Stomach (tissue), 9 donors: ENCODE data around the gene PPP2R2C. TPM values are rescaled to one million over a fixed set of nuclear protein-coding genes. Genes with fewer than 3 reads are reported as not detected.

Experiments
- DNase-seq, 2 donors: peaks; one replicate each; pipeline versions ENCODE4 v3.0.0 to v3.0.0-alpha.2; 2013 to 2019
- H3K27ac ChIP-seq, 5 donors: fragments of 200-600 bp in 4 of 5; sonication (generic) in 4 of 5; one replicate each; pipeline ENCODE4 v1.5.1; 2013 to 2019; ENCODE audit warnings: mild to moderate bottlenecking in 1 of 5, moderate library complexity in 1 of 5
- H3K27me3 ChIP-seq, 3 donors: fragments of 200-600 bp; sonication (generic); one replicate each; pipeline ENCODE4 v1.5.1; 2017 to 2019; ENCODE audit warnings: mixed run types in 1 of 3
- H3K36me3 ChIP-seq, 4 donors: fragments of 200-600 bp; sonication (generic); 1 replicate in 3 of 4; 2 replicates in 1 of 4; pipeline ENCODE4 v1.5.1; 2016 to 2019
- H3K4me1 ChIP-seq, 4 donors: fragments of 200-600 bp; sonication (generic); one replicate each; pipeline ENCODE4 v1.5.1; 2016 to 2019
- H3K4me3 ChIP-seq, 4 donors: fragments of 200-600 bp; sonication (generic) in 3 of 4; one replicate each; pipeline ENCODE4 v1.5.1; 2016 to 2019; ENCODE audit warnings: mild to moderate bottlenecking in 1 of 4
- H3K9me3 ChIP-seq, 4 donors: fragments of 200-600 bp; sonication (generic); one replicate each; pipeline ENCODE4 v1.5.1; 2016 to 2019
- EP300 ChIP-seq: sonication (generic); formaldehyde crosslinking; IDR thresholded peaks from one replicate; pipeline ENCODE4 v1.6.1; 2017; ENCODE audit warnings: antibody characterized with exemption
- POLR2A ChIP-seq, 4 donors: fragments of 450-650 bp; IDR thresholded peaks; one replicate each; pipeline ENCODE4 v1.6.1; 2016; ENCODE audit warnings: antibody characterized with exemption in 4 of 4, control low read depth in 2 of 4, mild to moderate bottlenecking in 1 of 4, moderate library complexity in 1 of 4
- POLR2AphosphoS5 ChIP-seq, 3 donors: sonication (generic); formaldehyde crosslinking; IDR thresholded peaks; one replicate each; pipeline ENCODE4 v1.6.1; 2016; ENCODE audit warnings: antibody characterized with exemption in 3 of 3
- WGBS, 5 donors: extraction: QIAGEN DNeasy Blood & Tissue Kit in 3 of 5; methylation state at CpG; one replicate each; pipeline versions ENCODE4 v1.1.5 to v1.1.7; 2013 to 2018; 5-methylcytosine and 5-hydroxymethylcytosine counted together
- intact Hi-C: fragments of 100-400 bp; cut with DNase I; formaldehyde crosslinking; loops from one replicate; pipeline ENCODE4 v1.15.1; 2023; ENCODE audit warnings: low total_unique reads
- polyA plus RNA-seq, 3 donors: library from polyadenylated mRNA; stranded (reverse); fragments of 200-250 nt; gene quantifications; one replicate each; pipeline ENCODE4 v1.2.3, GENCODE V29; 2013
- total RNA-seq, 5 donors: library from RNA; depleted of rRNA; stranded (reverse); fragments of >200 nt; gene quantifications; one replicate each; pipeline versions ENCODE4 v1.1.0 to v1.2.3, GENCODE V29; 2014 to 2016
- TF ChIP-seq, protein P1 (sequence below), 7 experiments: fragments of 450-650 bp in 4 of 7; fragments of 200-600 bp in 3 of 7; sonication (generic) in 3 of 7; IDR thresholded peaks; one replicate each; pipeline ENCODE4 v1.5.1; 2016 to 2019; ENCODE audit warnings: antibody characterized with exemption in 7 of 7, control low read depth in 2 of 7, mild to moderate bottlenecking in 1 of 7
- donor health status: healthy with polysubstance abuse.
- donor health status: Bipolar disorder and iron deficiency.
- donor health status: healthy.

The PPP2R2C gene
- total and polyA plus RNA-seq, 8 donors: 1.4 to 5.0 (median 1.5) TPM; not detected in 5

DNA sequence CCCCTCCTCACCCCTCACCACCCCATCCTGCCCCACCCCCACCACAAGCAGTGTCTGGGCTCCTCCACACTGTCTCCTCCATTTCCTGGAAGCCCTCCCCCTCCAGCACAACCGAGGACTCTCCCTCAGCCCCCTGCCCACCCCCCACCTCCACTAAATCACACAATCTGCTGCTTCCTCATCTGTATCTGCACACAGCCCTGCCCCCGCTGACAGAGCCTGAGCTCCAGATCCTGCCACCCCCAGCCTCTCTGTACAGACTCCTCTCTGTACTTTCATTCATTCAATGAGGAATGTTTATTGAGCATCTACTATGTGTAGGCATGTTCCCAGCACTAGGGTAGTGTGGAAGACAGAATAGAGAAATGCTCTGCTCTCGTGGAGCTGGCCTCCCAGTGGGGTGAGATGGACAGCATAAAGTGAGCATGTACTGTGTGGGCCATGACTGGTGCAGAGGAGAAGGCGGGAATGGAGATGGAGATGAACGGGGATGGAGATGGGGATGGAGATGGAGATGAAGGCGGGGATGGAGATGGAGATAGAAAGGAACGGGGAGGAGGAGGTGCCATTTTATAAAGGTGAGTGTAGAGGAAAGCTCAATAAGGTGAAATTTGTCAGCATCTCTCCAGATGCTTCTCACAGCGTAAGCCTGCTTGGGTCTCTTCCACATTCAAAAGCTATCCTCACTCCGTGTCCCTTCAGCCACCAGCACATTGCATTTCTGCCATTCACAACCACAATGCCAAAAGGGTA is 2.5 kb upstream of the PPP2R2C start:
- WGBS, 5 donors: 71 to 75% (median 74%) methylated on average over 9 of the region's 9 CpGs
- Histone ChIP-seq H3K9me3 (peaks cover 0 to 4% (median 0%) of the 10 kb centered on the region in 4 donors), H3K4me1 (peaks cover 12 to 23% (median 22%) of the 10 kb centered on the region in 4 donors), H3K27ac (no peak overlapping the region), H3K27me3 (peaks cover 16 to 90% (median 38%) of the 10 kb centered on the region in 3 donors), H3K4me3 (no peak overlapping the region), H3K36me3 (no peaks in the 10 kb centered on the region)
- no peak for TF ChIP-seq POLR2A (IDR thresholded peaks at IDR 0.05)
- TF ChIP-seq, protein P1, sequence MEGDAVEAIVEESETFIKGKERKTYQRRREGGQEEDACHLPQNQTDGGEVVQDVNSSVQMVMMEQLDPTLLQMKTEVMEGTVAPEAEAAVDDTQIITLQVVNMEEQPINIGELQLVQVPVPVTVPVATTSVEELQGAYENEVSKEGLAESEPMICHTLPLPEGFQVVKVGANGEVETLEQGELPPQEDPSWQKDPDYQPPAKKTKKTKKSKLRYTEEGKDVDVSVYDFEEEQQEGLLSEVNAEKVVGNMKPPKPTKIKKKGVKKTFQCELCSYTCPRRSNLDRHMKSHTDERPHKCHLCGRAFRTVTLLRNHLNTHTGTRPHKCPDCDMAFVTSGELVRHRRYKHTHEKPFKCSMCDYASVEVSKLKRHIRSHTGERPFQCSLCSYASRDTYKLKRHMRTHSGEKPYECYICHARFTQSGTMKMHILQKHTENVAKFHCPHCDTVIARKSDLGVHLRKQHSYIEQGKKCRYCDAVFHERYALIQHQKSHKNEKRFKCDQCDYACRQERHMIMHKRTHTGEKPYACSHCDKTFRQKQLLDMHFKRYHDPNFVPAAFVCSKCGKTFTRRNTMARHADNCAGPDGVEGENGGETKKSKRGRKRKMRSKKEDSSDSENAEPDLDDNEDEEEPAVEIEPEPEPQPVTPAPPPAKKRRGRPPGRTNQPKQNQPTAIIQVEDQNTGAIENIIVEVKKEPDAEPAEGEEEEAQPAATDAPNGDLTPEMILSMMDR (IDR thresholded peaks at IDR 0.05): no peak
- no peak for TF ChIP-seq EP300
- no peak for TF ChIP-seq POLR2AphosphoS5 (IDR thresholded peaks at IDR 0.05)
- DNase-seq: no peak
- intact Hi-C loops: no loop called here

DNA sequence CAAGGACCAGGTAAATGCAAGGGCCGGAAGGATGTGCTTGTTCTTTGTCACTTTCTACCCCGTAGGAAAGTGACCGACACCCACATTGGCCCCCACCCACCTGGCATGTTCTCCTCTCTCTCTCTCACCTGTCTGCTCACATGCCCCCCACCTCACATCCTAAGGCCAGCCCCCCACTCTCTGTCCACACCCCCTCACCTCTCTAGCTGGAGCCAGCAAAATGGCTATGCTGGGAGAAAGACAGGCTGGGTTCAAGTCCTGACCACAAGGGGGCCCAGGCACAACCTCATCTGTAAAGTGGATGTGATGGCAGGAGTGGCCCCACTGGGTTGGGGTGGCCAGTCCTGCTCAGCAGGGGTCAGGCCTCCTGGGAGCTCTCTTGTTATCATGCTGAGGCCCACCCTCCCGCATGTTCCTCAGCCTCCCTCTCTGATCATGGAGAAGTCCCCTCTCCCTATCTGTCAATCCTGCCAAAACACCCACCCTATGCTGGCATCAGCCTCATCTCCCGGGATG is 1.7 kb upstream of the PPP2R2C start:
- Histone ChIP-seq H3K4me3 (no peak overlapping the region), H3K27ac (no peak overlapping the region), H3K4me1 (peaks cover 12 to 24% (median 23%) of the 10 kb centered on the region in 4 donors), H3K36me3 (no peaks in the 10 kb centered on the region), H3K9me3 (peaks cover 0 to 4% (median 0%) of the 10 kb centered on the region in 4 donors), H3K27me3 (peaks cover 16 to 97% (median 45%) of the 10 kb centered on the region in 3 donors)
- DNase-seq: no peak
- intact Hi-C loops: no loop called here
- WGBS, 5 donors: 34 to 56% (median 46%) methylated on average over 5 of the region's 5 CpGs
- no peak for TF ChIP-seq POLR2A (IDR thresholded peaks at IDR 0.05)
- TF ChIP-seq POLR2AphosphoS5 (IDR thresholded peaks at IDR 0.05): no peak
- TF ChIP-seq, protein P1 (IDR thresholded peaks at IDR 0.05): no peak
- TF ChIP-seq EP300: no peak

DNA sequence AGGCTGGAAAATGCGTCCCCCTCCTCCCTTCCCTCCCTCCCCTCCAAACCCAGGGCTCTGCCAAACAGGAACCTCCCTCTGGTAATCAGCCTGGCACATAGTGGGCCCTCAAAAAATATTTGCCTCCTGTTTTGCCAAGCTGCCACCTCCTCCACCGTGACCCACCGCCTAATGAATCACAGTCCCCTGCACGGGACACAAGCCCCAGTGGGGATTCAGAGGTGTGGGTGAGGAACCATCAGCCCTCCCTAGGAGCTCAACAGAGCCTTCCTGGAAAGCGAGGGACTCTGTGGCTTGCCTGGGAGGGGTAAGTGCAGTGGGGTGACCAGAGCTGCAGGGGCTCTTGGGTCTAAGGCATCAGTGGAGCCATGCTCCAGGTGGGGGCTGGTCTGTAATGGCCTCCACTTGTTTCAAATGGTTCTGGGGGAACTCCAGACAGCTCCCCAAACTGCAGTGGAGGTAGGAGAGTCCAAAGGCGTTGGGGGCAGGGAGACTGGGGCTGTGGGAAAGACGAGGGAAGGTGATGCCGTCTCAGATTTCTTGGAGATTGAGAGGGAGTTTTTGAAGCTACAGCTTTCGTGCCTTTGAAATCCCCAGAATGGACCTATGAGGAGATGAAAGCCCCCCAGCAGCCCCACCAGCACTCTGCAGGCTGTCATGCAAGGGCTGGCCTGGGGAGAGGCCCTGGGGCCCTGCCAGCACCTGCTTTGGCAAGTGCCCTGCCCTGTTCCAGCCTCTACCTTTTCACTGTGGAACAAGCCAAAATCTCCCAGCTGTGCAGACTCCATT is 1.0 kb upstream of the PPP2R2C start:
- H3K27ac ChIP-seq: no peak overlapping the region
- H3K9me3 ChIP-seq: peaks cover 0 to 4% (median 0%) of the 10 kb centered on the region in 4 donors
- intact Hi-C loops: no loop called here
- no peak for TF ChIP-seq POLR2AphosphoS5 (IDR thresholded peaks at IDR 0.05)
- peaks cover 12 to 24% (median 23%) of the 10 kb centered on the region in 4 donors for H3K4me1 ChIP-seq
- no peaks in the 10 kb centered on the region for H3K36me3 ChIP-seq
- no peak for DNase-seq
- no peak overlapping the region for H3K4me3 ChIP-seq
- peaks cover 12 to 97% (median 43%) of the 10 kb centered on the region in 3 donors for H3K27me3 ChIP-seq
- WGBS, 5 donors: 30 to 38% (median 31%) methylated on average over 9 of the region's 9 CpGs

DNA sequence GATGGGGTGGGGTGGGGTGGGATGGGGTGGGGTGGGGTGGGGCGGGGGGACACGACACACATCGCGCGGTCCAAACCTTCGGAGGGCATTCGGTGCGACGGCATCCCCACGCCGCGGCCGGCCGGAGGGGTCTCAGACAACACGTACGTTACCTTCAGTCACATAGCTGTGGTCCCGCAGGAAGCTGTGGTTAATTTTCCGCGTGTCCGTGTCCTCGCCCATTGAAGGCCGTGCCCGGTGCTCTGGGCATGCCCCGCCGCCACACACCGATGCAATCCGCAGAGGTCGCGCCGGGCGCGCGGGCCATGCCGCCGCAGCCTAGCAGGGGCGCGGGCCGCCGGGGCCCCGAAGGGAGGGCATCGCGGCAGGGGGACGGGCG is 417 bp downstream of the PPP2R2C start:
- Histone ChIP-seq H3K27ac (no peak overlapping the region), H3K9me3 (peaks cover 0 to 4% (median 0%) of the 10 kb centered on the region in 4 donors), H3K27me3 (peaks cover 10 to 97% (median 45%) of the 10 kb centered on the region in 3 donors), H3K4me3 (peak overlapping the region in 1 of 4 donors; percentile 16), H3K4me1 (peaks cover 12 to 24% (median 23%) of the 10 kb centered on the region in 4 donors), H3K36me3 (no peaks in the 10 kb centered on the region)
- WGBS, 5 donors: 3 to 6% (median 4%) methylated on average over 17 to 44 of the region's 44 CpGs; no CpG with 5 or more reads in 1 of the 5 donors
- TF ChIP-seq POLR2A (IDR thresholded peaks at IDR 0.05): no peak
- TF ChIP-seq, protein P1 (IDR thresholded peaks at IDR 0.05): no peak
- no peak for TF ChIP-seq POLR2AphosphoS5 (IDR thresholded peaks at IDR 0.05)
- no peak for TF ChIP-seq EP300
- intact Hi-C loops: no loop called here
- no peak for DNase-seq
